Measurements from ENCODE around the gene SMIM13. TPM values are rescaled to one million over a fixed set of nuclear protein-coding genes. Genes with fewer than 3 reads are reported as not detected.

Gene SMIM13
- total and polyA plus RNA-seq, 2 donors (not counting 3 experiments of a cell fraction or from before 2014, with no cell fraction given), result 3.2 to 14.7 TPM

GRCh38 chr6:11121851-11122250 lies 28.2 kb downstream of the SMIM13 start:
- FAIRE-seq (no peak), DNase-seq (ENCODE audit: low read depth, low spot score) (no peak)
- Histone ChIP-seq H3K4me1 (ENCODE audit: control insufficient read depth, extremely low read depth, insufficient read depth, low read length) (peaks cover 12% of the 10 kb centered on the region), H4K20me1 (replicated peaks; ENCODE audit: control insufficient read depth, extremely low read depth, insufficient read depth, low read length) (no peaks in the 10 kb centered on the region), H3K79me2 (ENCODE audit: control insufficient read depth, insufficient read depth, low read length) (peaks cover 58% of the 10 kb centered on the region), H3K4me3 (replicated peaks in 1 of 3; ENCODE audit: insufficient read depth in 1 of 3, low read depth in 1 of 3, low read length in 3 of 3) (no peak overlapping the region), H3K27ac (ENCODE audit: insufficient read depth, low read depth, low read length) (no peak overlapping the region), H3K27me3 (ENCODE audit: control insufficient read depth in 2 of 2, insufficient read depth in 2 of 2, low read length in 2 of 2) (no peaks in the 10 kb centered on the region), H2AFZ (ENCODE audit: low read depth, low read length) (no peak overlapping the region), H3K9me1 (replicated peaks; ENCODE audit: control insufficient read depth, extremely low read depth, insufficient read depth, low read length) (no peaks in the 10 kb centered on the region), H3K9ac (replicated peaks; ENCODE audit: extremely low read depth, insufficient read depth, low read length) (no peak overlapping the region), H3K9me3 (replicated peaks; ENCODE audit: control insufficient read depth, insufficient read depth, low read length) (no peaks in the 10 kb centered on the region), H3K4me2 (ENCODE audit: insufficient read depth, low read length) (no peak overlapping the region), H3K36me3 (ENCODE audit: control insufficient read depth in 2 of 2, extremely low read depth in 1 of 2, insufficient read depth in 2 of 2, low read length in 2 of 2) (no peaks in the 10 kb centered on the region)
- dilution Hi-C loops (cut with MboI; ENCODE audit: extremely low pct_ligation_motif_present, low sequenced_read_pairs) (no loop called here), intact Hi-C loops (cut with micrococcal nuclease) (no loop called here)
- POLR2A ChIA-PET, result no interaction called here
- TF ChIP-seq POLR2A (IDR thresholded peaks at IDR 0.05; ENCODE audit: low read depth, low read length) (no peak), CTCF (IDR thresholded peaks at IDR 0.05; ENCODE audit: extremely low read depth in 1 of 2, insufficient read depth in 1 of 2, low read depth in 1 of 2, low read length in 2 of 2) (no peak), EZH2 (IDR thresholded peaks at IDR 0.05; ENCODE audit: borderline replicate concordance, low read depth, low read length, severe bottlenecking) (no peak), MAX (IDR thresholded peaks at IDR 0.05; ENCODE audit: insufficient read depth, insufficient read length) (no peak), GATA2 (IDR thresholded peaks at IDR 0.05; ENCODE audit: insufficient read depth, insufficient read length, low read depth, low read length) (no peak), MYC (IDR thresholded peaks at IDR 0.05; ENCODE audit: low read depth, low read length) (no peak), FOS (IDR thresholded peaks at IDR 0.05; ENCODE audit: borderline replicate concordance, insufficient read depth, low read length) (no peak), POLR2AphosphoS5 (IDR thresholded peaks at IDR 0.05; ENCODE audit: insufficient read depth, low read depth, low read length) (no peak), JUN (IDR thresholded peaks at IDR 0.05; ENCODE audit: borderline replicate concordance, insufficient read depth, insufficient read length, low read depth) (no peak)
- CTCF ChIA-PET, result no interaction called here
- no TSS peak for BruUV-seq (replicated peaks)
